HepG2 (cell line): ENCODE measurements around the gene CPT1B. TPM values are rescaled to one million over a fixed set of nuclear protein-coding genes. Genes with fewer than 3 reads are reported as not detected.

ENCODE experiments used
- AHDC1 ChIP-seq: sonication (generic); formaldehyde crosslinking; IDR thresholded peaks from 2 replicates; pipeline ENCODE4 v1.5.1; 2020; ENCODE audit warnings: mild to moderate bottlenecking, missing genetic modification reagents, borderline replicate concordance
- BHLHE40 ChIP-seq: IDR thresholded peaks from 2 replicates; pipeline ENCODE4 v1.6.1; 2011; ENCODE audit warnings: low read length, improper control_type of control experiment
- CAMTA2 ChIP-seq: sonication (generic); formaldehyde crosslinking; IDR thresholded peaks from 2 replicates; pipeline ENCODE4 v1.4.0; 2020; ENCODE audit warnings: mild to moderate bottlenecking, missing genetic modification reagents, borderline replicate concordance
- DDIT3 ChIP-seq: sonication (generic); formaldehyde crosslinking; IDR thresholded peaks from 2 replicates; pipeline ENCODE4 v1.4.0; 2020; ENCODE audit warnings: mild to moderate bottlenecking, missing genetic modification reagents
- HBP1 ChIP-seq: IDR thresholded peaks from 2 replicates; pipeline ENCODE4 v1.6.1; 2016; ENCODE audit warnings: low read depth, control low read depth
- ISL2 ChIP-seq: sonication (generic); formaldehyde crosslinking; IDR thresholded peaks from 2 replicates; pipeline ENCODE4 v1.5.0; 2020; ENCODE audit warnings: missing genetic modification reagents
- MAFG ChIP-seq: sonication (generic); formaldehyde crosslinking; IDR thresholded peaks from 2 replicates; pipeline ENCODE4 v1.5.1; 2020; ENCODE audit warnings: mild to moderate bottlenecking, missing genetic modification reagents
- MED8 ChIP-seq: sonication (generic); formaldehyde crosslinking; IDR thresholded peaks from 2 replicates; pipeline ENCODE4 v1.8.1; 2023; ENCODE audit warnings: mild to moderate bottlenecking, missing genetic modification reagents; ENCODE audit not compliant: insufficient replicate concordance
- MYNN ChIP-seq: sonication (generic); formaldehyde crosslinking; IDR thresholded peaks from 2 replicates; pipeline ENCODE4 v1.4.0; 2020; ENCODE audit warnings: mild to moderate bottlenecking, low read depth, missing genetic modification reagents
- POGZ ChIP-seq: sonication (generic); formaldehyde crosslinking; IDR thresholded peaks from 2 replicates; pipeline ENCODE4 v1.4.0; 2020; ENCODE audit warnings: mild to moderate bottlenecking, missing genetic modification reagents
- RELA ChIP-seq: sonication (generic); formaldehyde crosslinking; IDR thresholded peaks from 2 replicates; pipeline ENCODE4 v1.4.0; 2020; ENCODE audit warnings: missing genetic modification reagents
- SETDB1 ChIP-seq: sonication (generic); formaldehyde crosslinking; IDR thresholded peaks from 2 replicates; pipeline ENCODE4 v1.5.1; 2020; ENCODE audit warnings: missing genetic modification reagents, mild to moderate bottlenecking, borderline replicate concordance
- SMARCC2 ChIP-seq: fragments of 450-650 bp; IDR thresholded peaks from 2 replicates; pipeline ENCODE4 v1.6.1; 2017; ENCODE audit warnings: antibody characterized with exemption, mild to moderate bottlenecking
- TERF1 ChIP-seq: sonication (generic); formaldehyde crosslinking; IDR thresholded peaks from 2 replicates; pipeline ENCODE4 v1.8.0; 2022; ENCODE audit warnings: mild to moderate bottlenecking, missing genetic modification reagents, moderate library complexity
- ZMAT5 ChIP-seq: sonication (generic); formaldehyde crosslinking; IDR thresholded peaks from 2 replicates; pipeline ENCODE4 v1.5.0; 2020; ENCODE audit warnings: mild to moderate bottlenecking, low read depth, missing genetic modification reagents, borderline replicate concordance
- ZNF124 ChIP-seq: sonication (generic); formaldehyde crosslinking; IDR thresholded peaks from 2 replicates; pipeline ENCODE4 v1.4.0; 2020; ENCODE audit warnings: missing genetic modification reagents
- ZNF225 ChIP-seq: sonication (generic); formaldehyde crosslinking; IDR thresholded peaks from 2 replicates; pipeline ENCODE4 v1.4.0; 2020; ENCODE audit warnings: mild to moderate bottlenecking, missing genetic modification reagents
- ZNF558 ChIP-seq: sonication (generic); formaldehyde crosslinking; IDR thresholded peaks from 2 replicates; pipeline ENCODE4 v1.9.0; 2022; ENCODE audit warnings: mild to moderate bottlenecking, missing genetic modification reagents, borderline replicate concordance
- ZNF605 ChIP-seq: sonication (generic); formaldehyde crosslinking; IDR thresholded peaks from 2 replicates; pipeline ENCODE4 v1.8.0; 2022; ENCODE audit warnings: mild to moderate bottlenecking, missing genetic modification reagents
- ZNF839 ChIP-seq: sonication (generic); formaldehyde crosslinking; IDR thresholded peaks from 2 replicates; pipeline ENCODE4 v1.4.0; 2020; ENCODE audit warnings: missing genetic modification reagents, mild to moderate bottlenecking, borderline replicate concordance
- polyA plus RNA-seq, 8 experiments: library from polyadenylated mRNA; depleted of rRNA in 3 of 8; stranded (reverse) in 7 of 8; unstranded in 1 of 8; fragments of >200 nt; fragmentation: Illumina TruSeq in 4 of 8; extraction: Trizol in 4 of 8; gene quantifications; 2 replicates each; pipeline versions ENCODE4 v1.2.1 to v1.2.3, GENCODE V29; 2011 to 2016; ENCODE audit warnings: low read depth in 4 of 8, missing spikeins in 1 of 8, mixed read lengths in 1 of 8; ENCODE audit not compliant: insufficient read depth in 1 of 8
- total RNA-seq, 5 experiments: library from RNA; depleted of rRNA; stranded (reverse); fragments of >200 nt; fragmentation: Illumina TruSeq; extraction: Trizol; gene quantifications; 2 replicates each; pipeline ENCODE4 v1.2.3, GENCODE V29; 2016; ENCODE audit warnings: low read depth in 1 of 5

Gene CPT1B
- total and polyA plus RNA-seq, 2 of the 13 experiments (the other 11 are each of a cell fraction or from before 2014, with no cell fraction given): 9.2 to 19.5 TPM

- TF ChIP-seq CAMTA2 (CRISPR knock-in tag): peak; percentile 62; the same call in 1 of the 2 replicates
- TF ChIP-seq TERF1: no peak
- 0 out of 2 replicates have a peak, but pooled peaks have one; percentile 66 for TF ChIP-seq SETDB1 (CRISPR knock-in tag)
- TF ChIP-seq SMARCC2: no peak
- TF ChIP-seq RELA (CRISPR knock-in tag): no peak
- 0 out of 2 replicates have a peak, but pooled peaks have one; percentile 85 for TF ChIP-seq ZNF124 (CRISPR knock-in tag)
- TF ChIP-seq DDIT3: no peak
- 0 out of 2 replicates have a peak, but pooled peaks have one; percentile 46 for TF ChIP-seq MAFG (CRISPR knock-in tag)
- no peak for TF ChIP-seq ZMAT5 (CRISPR knock-in tag)
- peak; percentile 93 for TF ChIP-seq ZNF839
- TF ChIP-seq BHLHE40: peak; percentile 81
- peak; percentile 60; the same call in 1 of the 2 replicates for TF ChIP-seq ZNF605
- peak; percentile 62 for TF ChIP-seq MED8 (CRISPR knock-in tag)
- 0 out of 2 replicates have a peak, but pooled peaks have one; percentile 23 for TF ChIP-seq ISL2
- TF ChIP-seq MYNN (CRISPR knock-in tag): no peak
- 0 out of 2 replicates have a peak, but pooled peaks have one; percentile 54 for TF ChIP-seq POGZ
- no peak for TF ChIP-seq AHDC1 (CRISPR knock-in tag)
- TF ChIP-seq ZNF225 (CRISPR knock-in tag): peak; percentile 73; the same call in 1 of the 2 replicates
- peak; percentile 85; the same call in 1 of the 2 replicates for TF ChIP-seq ZNF558 (CRISPR knock-in tag)
- peak; percentile 46; the same call in 1 of the 2 replicates for TF ChIP-seq HBP1 (CRISPR knock-in tag)
Measured at GRCh38 chr22:50525104-50525857, 52.9 kb downstream of the CPT1B start, which contains the start of gene SCO2 (continued).
